GM18951 (cell line): ENCODE data around the gene TMA7B.
"Not testable (repeated sequence)": the region's sequence is repeated elsewhere in the genome, so short reads cannot be mapped to it uniquely, and the experiment has no call there.

Source experiments
- POLR2A ChIP-seq: IDR thresholded peaks from 4 replicates; pipeline ENCODE4 v1.6.1; 2011; ENCODE audit warnings: mild to moderate bottlenecking; ENCODE audit not compliant: insufficient read length, insufficient read depth; ENCODE audit errors: extremely low read depth
- in situ Hi-C: fragments of 300-500 bp; cut with MboI; formaldehyde crosslinking; loops from one replicate; pipeline ENCODE4 v1.12.0; 2022; ENCODE audit warnings: low sequenced_read_pairs, mixed read lengths, inconsistent platforms; ENCODE audit not compliant: unreplicated experiment

Gene TMA7B

DNA sequence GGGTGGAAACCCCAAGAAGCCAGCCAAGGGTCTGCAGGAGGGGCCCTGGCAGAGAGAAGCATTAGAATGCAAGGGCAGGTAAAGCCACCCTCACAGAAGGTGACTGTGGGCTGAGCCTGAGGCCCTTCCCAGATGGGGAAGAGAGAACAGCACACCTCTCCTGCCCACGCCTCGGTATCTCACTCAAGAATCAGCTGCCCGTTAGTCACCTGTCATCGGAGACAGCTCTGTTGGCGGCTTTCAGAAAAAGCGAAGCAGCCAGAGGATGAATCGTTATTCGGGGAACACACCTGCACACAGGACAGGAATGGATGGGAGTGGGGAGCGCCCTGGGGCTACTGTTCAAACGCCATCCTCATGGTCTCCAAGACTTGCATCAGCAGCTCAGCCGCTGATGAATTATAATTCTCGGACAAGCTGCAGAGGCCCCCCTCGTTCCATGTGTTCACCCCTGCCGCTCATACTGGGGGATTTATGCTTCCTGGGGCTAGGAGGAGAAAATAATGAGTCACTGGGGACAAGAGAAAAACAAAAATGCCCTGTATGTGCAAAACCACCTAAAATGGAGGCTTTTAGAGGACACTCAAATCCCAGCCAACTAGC is 21.6 kb upstream of the TMA7B start:
- in situ Hi-C loops: no loop called here
- no peak for TF ChIP-seq POLR2A

DNA sequence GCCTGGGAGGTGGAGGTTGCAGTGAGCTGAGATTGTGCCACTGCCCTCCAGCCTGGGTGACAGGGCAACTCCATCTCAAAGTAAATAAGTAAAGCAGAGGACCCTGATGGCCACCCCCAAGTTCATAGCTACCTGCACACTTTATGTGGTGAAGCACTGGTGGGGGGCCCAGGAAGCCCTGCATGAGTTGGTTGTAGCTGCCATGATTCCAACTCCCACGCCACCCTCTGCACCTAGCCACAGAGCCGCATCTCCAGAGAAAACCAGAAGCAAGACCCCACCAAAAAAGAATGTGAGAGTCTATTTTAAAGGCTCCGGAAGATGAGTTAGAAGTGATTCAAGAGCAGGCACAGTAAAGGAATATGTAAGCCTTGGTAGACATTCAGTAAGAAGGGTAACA is 20.4 kb upstream of the TMA7B start:
- in situ Hi-C loops: no loop called here
- TF ChIP-seq POLR2A: no peak

DNA sequence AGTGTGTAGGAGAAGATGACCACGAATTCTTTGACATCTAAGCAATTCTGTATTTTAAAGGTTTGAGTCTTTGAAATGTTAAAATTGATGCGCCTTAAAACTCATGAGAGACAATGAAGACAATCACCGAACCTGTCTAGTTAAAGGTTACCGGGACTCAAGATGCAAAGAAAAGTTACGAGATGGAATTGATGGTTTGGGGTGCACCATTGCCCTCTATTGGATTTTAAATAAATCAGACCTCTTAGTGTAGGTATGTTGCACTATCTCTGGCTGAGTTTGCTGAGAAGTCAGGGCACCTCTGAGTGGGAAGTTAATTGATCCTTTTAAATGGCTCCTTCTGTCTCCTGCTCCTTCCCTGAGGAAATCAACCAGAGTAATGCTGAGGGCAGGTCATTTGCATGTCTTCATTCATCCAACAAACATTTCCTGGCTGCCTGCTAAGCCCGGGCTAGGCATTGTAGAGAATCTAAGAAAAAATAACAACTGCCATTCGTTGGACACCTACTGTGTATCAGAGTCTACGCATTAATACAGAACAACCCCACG is 19.4 kb upstream of the TMA7B start:
- TF ChIP-seq POLR2A: no peak
- in situ Hi-C loops: no loop called here

DNA sequence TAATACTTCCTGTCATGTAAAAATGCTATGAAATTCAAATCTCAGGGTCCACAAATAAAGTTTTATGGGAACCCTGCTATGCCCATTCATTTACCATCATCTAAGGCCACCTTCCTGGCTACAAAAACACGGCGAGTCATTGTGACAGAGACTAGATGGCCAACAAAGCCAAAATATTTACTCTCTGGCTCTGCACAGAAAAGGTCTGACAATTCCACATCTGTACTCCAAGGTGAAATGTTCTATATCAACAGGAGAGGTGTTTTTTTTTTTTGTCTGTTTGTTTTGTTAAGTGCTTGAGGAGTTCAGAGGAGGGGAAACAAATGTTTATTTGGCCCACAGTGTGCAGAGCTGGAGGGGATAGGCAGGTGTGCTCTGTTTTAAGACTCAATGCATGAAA is 18.6 kb upstream of the TMA7B start:
- in situ Hi-C loops: no loop called here

DNA sequence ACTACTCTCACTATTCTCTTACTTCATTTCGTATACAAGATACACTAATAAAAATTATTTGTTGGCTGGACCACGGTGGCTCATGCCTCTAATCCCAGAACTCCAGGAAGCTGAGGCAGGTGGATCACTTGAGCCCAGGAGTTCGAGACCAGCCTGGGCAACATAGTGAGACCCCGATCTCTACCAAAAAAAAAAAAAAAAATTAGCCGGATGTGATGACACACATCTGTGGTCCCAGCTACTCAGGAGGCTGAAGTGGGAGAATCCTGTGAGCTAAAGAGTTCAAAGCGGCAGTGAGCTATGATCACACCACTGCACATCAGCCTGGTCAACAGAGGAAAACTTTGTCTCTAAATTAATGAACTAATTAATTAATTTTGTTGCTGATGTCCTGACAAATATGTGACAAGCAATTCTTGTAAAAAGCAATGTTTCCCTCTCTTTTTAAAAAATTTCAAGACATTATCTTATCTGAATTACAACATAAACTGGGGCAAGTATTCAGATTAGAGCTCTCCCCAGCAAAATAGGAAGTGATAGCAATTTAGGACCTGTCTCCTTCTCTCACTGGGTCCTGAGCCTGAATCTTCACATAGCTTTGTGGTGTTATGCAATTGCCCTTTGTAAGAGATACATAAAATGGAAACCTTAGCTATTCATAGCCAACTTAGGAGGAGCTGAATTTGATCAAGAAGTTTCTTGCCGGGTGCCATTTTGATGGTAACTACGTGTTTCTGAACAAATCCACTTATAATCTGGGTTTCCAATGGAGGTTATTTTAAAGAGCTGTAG is 17.6 kb upstream of the TMA7B start:
- in situ Hi-C loops: no loop called here
- no peak for TF ChIP-seq POLR2A

More for the DNA sequence above, 18.6 kb upstream of the TMA7B start:
- TF ChIP-seq POLR2A: no peak

DNA sequence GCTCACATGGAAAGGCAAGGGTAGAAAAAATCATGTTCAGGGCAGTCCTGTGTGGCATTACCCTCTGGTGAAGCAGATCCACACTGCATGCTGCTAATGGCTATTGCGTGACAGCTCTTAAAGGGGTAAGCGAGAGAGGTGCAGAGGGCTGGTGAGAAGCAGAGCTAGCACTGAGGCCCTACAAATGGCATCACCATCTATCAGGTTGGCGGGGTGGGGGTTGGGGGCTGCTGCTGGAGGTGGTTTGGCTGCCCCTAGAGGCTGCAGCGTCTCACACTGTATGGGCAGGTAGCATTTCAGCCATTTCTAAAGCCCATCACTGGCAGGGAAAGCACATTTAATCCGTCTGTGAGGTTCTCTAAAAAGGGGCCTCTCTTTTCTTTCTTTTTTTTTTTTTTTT is 16.9 kb upstream of the TMA7B start:
- TF ChIP-seq POLR2A: no peak
- in situ Hi-C loops: no loop called here

DNA sequence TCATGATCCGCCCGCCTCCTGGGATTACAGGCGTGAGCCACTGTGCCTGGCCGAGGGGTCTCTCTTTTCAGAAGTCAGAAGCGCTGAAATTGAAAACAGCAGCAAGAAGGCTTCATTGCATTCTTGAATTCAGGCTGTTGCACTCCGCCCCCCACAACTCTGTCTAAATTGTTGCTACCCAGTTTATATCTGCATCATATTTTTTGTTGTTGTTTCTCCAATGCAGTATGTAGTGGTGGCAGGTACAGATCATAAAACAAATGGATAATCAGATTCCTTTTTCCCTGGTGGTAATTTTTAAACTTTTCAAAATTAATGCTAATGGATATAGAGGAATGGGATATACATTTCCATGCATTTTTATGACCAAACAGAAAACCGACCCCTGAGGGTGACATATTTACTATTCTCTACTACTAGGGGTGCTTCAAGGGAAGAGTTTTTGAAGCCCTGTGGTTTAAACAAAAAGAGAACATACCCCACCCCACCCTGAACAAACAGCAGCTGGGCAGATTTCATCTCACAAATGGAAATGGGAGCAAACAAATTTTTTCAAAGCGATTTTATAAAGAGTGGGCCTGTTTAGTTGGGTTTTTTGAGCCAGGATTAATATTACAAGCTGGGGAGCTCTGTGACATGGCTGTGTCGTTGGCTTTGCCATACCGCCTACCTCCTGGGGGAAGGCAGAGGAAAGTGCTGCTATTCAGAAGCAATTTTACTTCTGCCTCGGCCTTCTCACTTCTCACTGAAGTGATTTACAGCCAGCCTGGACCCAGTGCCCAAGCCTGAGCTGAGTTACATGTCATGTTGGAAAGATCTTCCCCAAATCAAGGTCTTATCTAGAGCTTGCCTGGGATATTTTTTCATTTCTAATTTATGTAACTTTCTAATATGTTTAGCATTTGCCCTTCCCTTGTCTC is 16.0 kb upstream of the TMA7B start:
- in situ Hi-C loops: no loop called here
- TF ChIP-seq POLR2A: no peak

DNA sequence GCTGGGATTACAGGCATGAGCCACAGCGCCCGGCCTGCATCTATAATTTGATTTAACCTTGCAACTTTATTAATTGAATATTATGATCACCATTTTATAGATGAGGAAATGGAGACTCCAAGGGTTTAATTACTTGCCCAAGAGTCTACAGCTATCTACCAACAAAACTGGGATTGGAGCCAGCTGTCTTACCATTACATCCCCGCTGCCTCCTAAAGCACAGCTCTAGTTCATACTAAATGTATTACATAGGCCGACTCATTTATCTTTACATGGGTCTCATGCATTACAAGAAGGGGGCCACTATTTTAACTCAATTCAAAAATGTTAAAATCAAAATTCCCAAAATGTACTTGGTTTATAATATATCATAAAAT is 14.1 kb upstream of the TMA7B start:
- no peak for TF ChIP-seq POLR2A
- in situ Hi-C loops: no loop called here

DNA sequence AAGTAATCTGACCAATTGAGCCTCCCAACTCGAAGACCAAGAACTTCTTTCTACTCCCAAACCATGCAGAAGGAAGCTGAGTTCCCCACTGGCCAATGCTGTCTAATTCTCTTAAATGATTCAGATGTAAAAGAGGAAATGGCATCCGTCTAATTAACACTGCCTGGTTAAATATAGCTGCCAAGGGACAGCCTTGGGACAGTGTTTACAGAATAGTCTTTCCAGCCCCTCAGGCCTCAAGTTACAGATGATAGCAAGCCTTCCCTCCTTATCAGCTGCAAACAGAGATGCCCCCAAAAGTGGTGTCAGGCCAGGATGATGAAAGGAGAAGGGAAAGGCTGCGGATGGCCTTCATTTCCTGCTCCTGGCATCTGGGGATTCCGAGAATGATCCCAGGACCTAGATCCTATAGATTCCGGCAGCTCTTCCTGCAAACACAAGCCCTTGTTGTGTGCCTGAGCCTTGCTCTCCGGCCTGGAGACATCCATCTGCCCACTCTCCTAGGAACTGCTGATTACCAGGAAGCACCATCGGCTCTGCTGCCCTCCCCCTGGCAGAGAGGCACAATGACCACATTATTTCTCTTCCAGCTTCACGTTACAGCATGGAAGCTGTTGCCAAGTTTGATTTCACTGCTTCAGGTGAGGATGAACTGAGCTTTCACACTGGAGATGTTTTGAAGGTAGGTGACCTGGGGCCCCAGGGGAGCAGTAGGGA is 13.5 kb upstream of the TMA7B start:
- TF ChIP-seq POLR2A: no peak
- in situ Hi-C loops: no loop called here

DNA sequence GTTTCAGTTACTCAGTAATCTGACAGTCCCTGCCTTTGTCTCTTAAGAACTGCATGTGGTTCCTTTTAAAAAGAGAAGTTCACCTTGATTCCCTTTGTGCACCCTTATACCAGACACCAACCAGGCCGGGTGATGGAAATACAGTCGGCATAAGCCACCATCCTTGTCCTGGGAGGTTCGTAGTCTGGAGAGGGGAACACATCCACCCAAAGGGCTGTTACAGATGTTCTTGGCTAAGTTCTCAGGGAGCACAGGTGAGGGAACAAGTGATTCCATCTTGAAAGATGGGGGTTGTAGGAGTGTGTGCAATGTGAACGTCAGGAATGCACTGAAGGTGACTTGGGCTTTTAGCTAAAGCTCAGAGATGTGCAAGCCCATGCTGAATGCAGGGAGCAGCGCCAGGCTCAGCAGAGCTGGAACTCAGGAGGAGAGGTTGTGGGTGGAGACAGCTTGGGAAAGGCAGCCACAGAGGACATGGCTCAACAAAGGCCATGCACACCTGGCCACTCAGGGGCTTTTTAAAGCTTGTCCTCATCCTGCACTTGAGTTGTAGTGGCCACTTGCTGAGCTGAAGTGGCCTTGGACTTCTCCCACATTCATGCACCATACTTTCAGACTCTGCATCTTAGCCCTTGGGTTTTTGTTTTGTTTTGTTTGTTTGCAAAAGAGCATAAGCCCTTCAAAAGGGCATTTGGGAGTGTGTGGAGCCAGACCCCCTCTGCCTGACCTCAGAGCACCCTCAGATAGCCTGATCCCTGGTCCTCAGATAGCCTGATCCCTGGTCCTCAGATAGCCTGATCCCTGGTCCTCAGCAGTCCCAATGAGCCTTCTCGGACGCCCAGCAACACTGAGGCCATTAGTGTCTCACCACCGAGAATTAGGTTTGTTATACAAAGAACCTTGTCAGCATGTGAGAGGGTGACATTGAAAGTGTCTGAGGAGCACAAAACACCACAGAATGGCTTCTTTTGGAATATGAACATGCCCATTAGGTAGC is 12.7 kb upstream of the TMA7B start:
- in situ Hi-C loops: no loop called here
- no peak for TF ChIP-seq POLR2A

DNA sequence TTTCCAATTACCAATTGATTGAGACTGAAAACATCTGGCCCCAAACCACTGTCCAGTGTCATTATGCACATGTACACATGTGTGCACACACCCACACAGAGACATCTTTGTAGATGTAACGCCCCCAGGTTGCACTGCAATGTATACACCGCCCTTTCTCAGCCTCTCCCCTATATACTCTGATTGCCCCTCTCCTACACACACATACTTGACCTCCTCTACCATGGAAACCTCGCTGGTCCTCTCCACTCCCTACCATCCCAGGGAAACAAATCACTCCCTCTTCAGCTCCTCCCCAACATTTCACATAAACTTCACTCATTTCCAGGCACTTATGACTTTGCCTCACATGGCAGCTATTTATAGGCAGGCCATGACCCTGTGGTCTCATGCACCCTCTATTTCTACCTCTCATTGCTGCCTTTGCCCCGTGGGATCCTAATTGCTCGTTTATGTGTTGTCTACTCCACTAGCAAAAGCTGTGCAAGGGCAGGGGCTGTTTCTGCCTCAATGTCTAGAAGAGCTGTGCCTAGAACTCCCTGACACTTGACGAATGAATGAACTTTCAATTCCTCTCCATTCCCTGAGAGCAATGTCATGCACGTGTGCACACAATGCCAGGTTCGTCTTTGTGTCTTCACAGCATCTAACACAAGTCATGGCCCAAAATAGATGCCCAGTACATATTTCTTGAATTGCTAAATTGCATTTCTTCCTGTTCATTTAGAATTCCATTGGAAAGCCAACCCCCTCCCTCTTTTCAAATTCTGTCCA is 10.0 kb upstream of the TMA7B start:
- in situ Hi-C loops: no loop called here
- TF ChIP-seq POLR2A: no peak

DNA sequence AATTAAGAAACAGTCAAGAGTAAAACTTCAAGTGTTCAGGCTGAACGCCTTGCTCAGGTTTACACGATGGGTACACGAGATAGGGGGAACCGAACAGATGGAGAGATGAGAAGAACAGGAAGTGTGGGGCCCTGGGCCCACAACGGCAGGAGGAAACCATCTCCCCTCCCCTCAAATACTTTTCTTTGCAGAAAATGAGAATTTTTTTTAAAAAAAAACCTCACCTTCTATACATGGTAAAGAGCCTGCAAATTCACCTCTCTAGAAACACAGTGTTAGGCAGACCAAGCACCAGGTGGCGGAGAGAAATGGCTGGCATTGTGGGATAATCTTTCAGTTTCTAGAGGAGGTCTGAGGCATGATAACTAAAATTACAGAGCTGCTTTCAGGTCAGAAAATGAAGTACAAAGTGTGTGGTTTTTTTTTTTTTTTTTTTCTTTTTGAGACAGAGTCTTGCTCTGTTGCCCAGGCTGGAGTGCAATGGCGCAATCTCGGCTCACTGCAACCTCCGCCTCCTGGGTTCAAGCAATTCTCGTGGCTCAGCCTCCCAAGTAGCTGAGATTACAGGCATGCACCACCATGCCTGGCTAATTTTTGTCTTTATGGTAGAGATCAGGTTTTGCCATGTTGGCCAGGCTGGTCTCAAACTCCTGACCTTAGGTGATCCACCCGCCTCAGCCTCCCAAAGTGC is 8.4 kb upstream of the TMA7B start:
- in situ Hi-C loops: not testable (repeated sequence)
